HepG2 (cell line): ENCODE results near the gene ZNF428. TPM values are rescaled to one million over a fixed set of nuclear protein-coding genes. Genes with fewer than 3 reads are reported as not detected.

Experiments used
- CSRNP1 ChIP-seq: sonication (generic); formaldehyde crosslinking; IDR thresholded peaks from 2 replicates; pipeline ENCODE4 v1.8.1; 2023; ENCODE audit warnings: mild to moderate bottlenecking, missing genetic modification reagents
- DRAP1 ChIP-seq: IDR thresholded peaks from 2 replicates; pipeline ENCODE4 v1.6.1; 2016; ENCODE audit warnings: missing genetic modification reagents, missing compliant biosample characterization
- JUN ChIP-seq: sonication (generic); formaldehyde crosslinking; IDR thresholded peaks from 2 replicates; pipeline ENCODE4 v1.4.0; 2020; ENCODE audit warnings: mild to moderate bottlenecking, missing genetic modification reagents
- MAF1 ChIP-seq: sonication (generic); formaldehyde crosslinking; IDR thresholded peaks from 2 replicates; pipeline ENCODE4 v1.5.0; 2020; ENCODE audit warnings: missing genetic modification reagents, borderline replicate concordance
- MXD3 ChIP-seq: IDR thresholded peaks from 2 replicates; pipeline ENCODE4 v1.6.1; 2016; ENCODE audit warnings: mild to moderate bottlenecking, missing biosample characterization, missing genetic modification reagents
- NBN ChIP-seq: fragments of 450-650 bp; conservative IDR thresholded peaks from 2 replicates; pipeline ENCODE4 v1.6.1; 2017
- PRDM10 ChIP-seq: sonication (generic); formaldehyde crosslinking; IDR thresholded peaks from 2 replicates; pipeline ENCODE4 v1.4.0; 2020; ENCODE audit warnings: low read depth, missing genetic modification reagents
- PRMT3 ChIP-seq: sonication (generic); formaldehyde crosslinking; IDR thresholded peaks from 2 replicates; pipeline ENCODE4 v1.8.1; 2022; ENCODE audit warnings: low read depth, mild to moderate bottlenecking, moderate library complexity, missing genetic modification reagents, borderline replicate concordance
- TERF1 ChIP-seq: sonication (generic); formaldehyde crosslinking; IDR thresholded peaks from 2 replicates; pipeline ENCODE4 v1.8.0; 2022; ENCODE audit warnings: mild to moderate bottlenecking, missing genetic modification reagents, moderate library complexity
- TFAP4 ChIP-seq: sonication (generic); IDR thresholded peaks from 2 replicates; pipeline ENCODE4 v1.6.1; 2016; ENCODE audit warnings: low read depth, borderline replicate concordance
- ZNF124 ChIP-seq: sonication (generic); formaldehyde crosslinking; IDR thresholded peaks from 2 replicates; pipeline ENCODE4 v1.4.0; 2020; ENCODE audit warnings: missing genetic modification reagents
- ZNF362 ChIP-seq: sonication (generic); formaldehyde crosslinking; IDR thresholded peaks from 2 replicates; pipeline ENCODE4 v1.4.0; 2020; ENCODE audit warnings: missing genetic modification reagents, mild to moderate bottlenecking, borderline replicate concordance
- ZNF460 ChIP-seq: sonication (generic); formaldehyde crosslinking; IDR thresholded peaks from 2 replicates; pipeline ENCODE4 v1.5.1; 2020; ENCODE audit warnings: missing genetic modification reagents, mild to moderate bottlenecking, borderline replicate concordance
- ZNF513 ChIP-seq: sonication (generic); formaldehyde crosslinking; conservative IDR thresholded peaks from 2 replicates; pipeline ENCODE4 v1.5.0; 2020; ENCODE audit warnings: missing genetic modification reagents
- ZNF776 ChIP-seq: sonication (generic); formaldehyde crosslinking; IDR thresholded peaks from 2 replicates; pipeline ENCODE4 v1.4.0; 2020; ENCODE audit warnings: mild to moderate bottlenecking, missing genetic modification reagents
- ZNF788 ChIP-seq: sonication (generic); formaldehyde crosslinking; IDR thresholded peaks from 2 replicates; pipeline ENCODE4 v1.5.0; 2020; ENCODE audit warnings: mild to moderate bottlenecking, missing genetic modification reagents, borderline replicate concordance
- ZSCAN9 ChIP-seq: IDR thresholded peaks from 2 replicates; pipeline ENCODE4 v1.6.1; 2016; ENCODE audit warnings: borderline replicate concordance
- polyA plus RNA-seq, 8 experiments: library from polyadenylated mRNA; depleted of rRNA in 3 of 8; stranded (reverse) in 7 of 8; unstranded in 1 of 8; fragments of >200 nt; fragmentation: Illumina TruSeq in 4 of 8; extraction: Trizol in 4 of 8; gene quantifications; 2 replicates each; pipeline versions ENCODE4 v1.2.1 to v1.2.3, GENCODE V29; 2011 to 2016; ENCODE audit warnings: low read depth in 4 of 8, missing spikeins in 1 of 8, mixed read lengths in 1 of 8; ENCODE audit not compliant: insufficient read depth in 1 of 8
- total RNA-seq, 5 experiments: library from RNA; depleted of rRNA; stranded (reverse); fragments of >200 nt; fragmentation: Illumina TruSeq; extraction: Trizol; gene quantifications; 2 replicates each; pipeline ENCODE4 v1.2.3, GENCODE V29; 2016; ENCODE audit warnings: low read depth in 1 of 5

ZNF428 gene
- total and polyA plus RNA-seq, 2 of the 13 experiments (the other 11 are each of a cell fraction or from before 2014, with no cell fraction given), result 10.4 to 26.9 TPM

- TF ChIP-seq MXD3 (CRISPR knock-in tag) (no peak), CSRNP1 (no peak), DRAP1 (no peak; the same call in 1 of the 2 replicates), PRMT3 (CRISPR knock-in tag) (no peak), ZNF124 (CRISPR knock-in tag) (no peak), NBN (no peak), JUN (CRISPR knock-in tag) (no peak), ZNF788 (CRISPR knock-in tag) (no peak), ZNF362 (CRISPR knock-in tag) (no peak), ZNF460 (CRISPR knock-in tag) (no peak), TFAP4 (no peak), ZNF513 (CRISPR knock-in tag) (no peak), TERF1 (CRISPR knock-in tag) (no peak), ZNF776 (no peak), PRDM10 (CRISPR knock-in tag) (no peak), ZSCAN9 (no peak), MAF1 (no peak)
These were observed 44.1 kb downstream of the ZNF428 start, which contains the start of the genes PINLYP and XRCC1 (continued) for GRCh38 chr19:43575156-43575950.
